ENCODE results near the gene KCTD17. TPM values are rescaled to one million over a fixed set of nuclear protein-coding genes. Genes with fewer than 3 reads are reported as not detected.
"Not testable (repeated sequence)": the region's sequence is repeated elsewhere in the genome, so short reads cannot be mapped to it uniquely, and the experiment has no call there.

KCTD17 gene
- total RNA-seq, 1 donor from 2014 or later = 17.5 TPM

- DNase-seq (ENCODE audit: low spot score) (no peak), ATAC-seq (no peak)
- intact Hi-C loops (cut with DNase I) = no loop called here
Observed at GRCh38 chr22:37069319-37069718, 17.8 kb downstream of the KCTD17 start.

- DNase-seq (ENCODE audit: low spot score) (no peak), ATAC-seq (no peak)
- intact Hi-C loops (cut with DNase I) = no loop called here
Observed at GRCh38 chr22:37069719-37070118, 18.2 kb downstream of the KCTD17 start.

GRCh38 chr22:37070334-37070733 lies 18.8 kb downstream of the KCTD17 start:
- DNase-seq (ENCODE audit: low spot score) (no peak), ATAC-seq (no peak)
- intact Hi-C loops (cut with DNase I) = no loop called here

- ATAC-seq = no peak
- intact Hi-C loops (cut with DNase I) = no loop called here
- no peak for DNase-seq (ENCODE audit: low spot score)
Observed at GRCh38 chr22:37070744-37071143, 19.2 kb downstream of the KCTD17 start.

GRCh38 chr22:37071850-37072592 lies 20.5 kb downstream of the KCTD17 start:
- ATAC-seq; intact Hi-C loops (cut with DNase I); DNase-seq (ENCODE audit: low spot score): not testable (repeated sequence)

- no peak for DNase-seq (ENCODE audit: low spot score)
- no peak for ATAC-seq
- intact Hi-C loops (cut with DNase I) = no loop called here
Observed at GRCh38 chr22:37072673-37073072, 21.1 kb downstream of the KCTD17 start.

- intact Hi-C loops (cut with DNase I) = no loop called here
- ATAC-seq = no peak
- no peak for DNase-seq (ENCODE audit: low spot score)
Observed at GRCh38 chr22:37074537-37074936, 23.0 kb downstream of the KCTD17 start.

- intact Hi-C loops (cut with DNase I) = loop anchor here (5.0 kb wide), 1 partner anchor 208 kb away; no protein-coding TSS in a partner anchor
- DNase-seq (ENCODE audit: low spot score) = no peak
- ATAC-seq = no peak
Observed at GRCh38 chr22:37075046-37075445, 23.5 kb downstream of the KCTD17 start.

- ATAC-seq (no peak), DNase-seq (ENCODE audit: low spot score) (no peak)
- intact Hi-C loops (cut with DNase I) = loop anchor here (5.0 kb wide), 1 partner anchor 209 kb away; no protein-coding TSS in a partner anchor
Observed at GRCh38 chr22:37075822-37076433, 24.4 kb downstream of the KCTD17 start.

- intact Hi-C loops (cut with DNase I) = loop anchor here (5.0 kb wide), 1 partner anchor 211 kb away; no protein-coding TSS in a partner anchor
- DNase-seq (ENCODE audit: low spot score) (peak; percentile 74), ATAC-seq (peak; percentile 53)
Observed at GRCh38 chr22:37077802-37078448, 26.4 kb downstream of the KCTD17 start.

- ATAC-seq = no peak
- intact Hi-C loops (cut with DNase I) = loop anchor here (5.0 kb wide), 1 partner anchor 212 kb away; no protein-coding TSS in a partner anchor
Observed at GRCh38 chr22:37079158-37079557, 27.6 kb downstream of the KCTD17 start.

GRCh38 chr22:37079668-37080171 lies 28.2 kb downstream of the KCTD17 start:
- DNase-seq (ENCODE audit: low spot score) = no peak
- intact Hi-C loops (cut with DNase I) = loop anchor here (5.0 kb wide), 1 partner anchor 212 kb away; no protein-coding TSS in a partner anchor
- ATAC-seq = peak; percentile 31

More at GRCh38 chr22:37079158-37079557, 27.6 kb downstream of the KCTD17 start:
- DNase-seq (ENCODE audit: low spot score) = no peak

GRCh38 chr22:37080438-37080837 lies 28.9 kb downstream of the KCTD17 start:
- ATAC-seq (no peak), DNase-seq (ENCODE audit: low spot score) (no peak)
- intact Hi-C loops (cut with DNase I) = no loop called here

- intact Hi-C loops (cut with DNase I) = no loop called here
- ATAC-seq (no peak), DNase-seq (ENCODE audit: low spot score) (no peak)
Observed at GRCh38 chr22:37080838-37081237, 29.3 kb downstream of the KCTD17 start.

GRCh38 chr22:37082251-37082873 lies 30.8 kb downstream of the KCTD17 start:
- intact Hi-C loops (cut with DNase I) = no loop called here
- DNase-seq (ENCODE audit: low spot score) = no peak
- no peak for ATAC-seq

GRCh38 chr22:37083914-37084313 lies 32.4 kb downstream of the KCTD17 start:
- ATAC-seq (no peak), DNase-seq (ENCODE audit: low spot score) (no peak)
- intact Hi-C loops (cut with DNase I) = no loop called here

- intact Hi-C loops (cut with DNase I) = no loop called here
- DNase-seq (ENCODE audit: low spot score) (no peak), ATAC-seq (no peak)
Observed at GRCh38 chr22:37084385-37084784, 32.8 kb downstream of the KCTD17 start.

- intact Hi-C loops (cut with DNase I) = no loop called here
- ATAC-seq (no peak), DNase-seq (ENCODE audit: low spot score) (no peak)
Observed at GRCh38 chr22:37086184-37086583, 34.6 kb downstream of the KCTD17 start.

GRCh38 chr22:37088108-37088605 lies 36.6 kb downstream of the KCTD17 start:
- ATAC-seq = no peak
- no peak for DNase-seq (ENCODE audit: low spot score)
- intact Hi-C loops (cut with DNase I) = no loop called here

Data from sciatic nerve (tissue), 2 donors.